Fibroblast of villous mesenchyme (primary cell): ENCODE measurements around the gene CTLA4. TPM values are rescaled to one million over a fixed set of nuclear protein-coding genes. Genes with fewer than 3 reads are reported as not detected.

Source experiments
- DNase-seq: peaks from one replicate; pipeline ENCODE4 v3.0.0-alpha.2; 2010; ENCODE audit warnings: low read depth
- H3K4me3 ChIP-seq: 2 replicates; pipeline ENCODE4 v1.5.1; 2011; ENCODE audit warnings: low read depth, mild to moderate bottlenecking, low read length
- CTCF ChIP-seq: IDR thresholded peaks from 2 replicates; pipeline ENCODE4 v1.5.1; 2012; ENCODE audit warnings: low read depth, mild to moderate bottlenecking, low read length; ENCODE audit not compliant: insufficient read depth
- total RNA-seq: library from RNA; depleted of rRNA; stranded (reverse); fragments of >200 nt; gene quantifications from 2 replicates; pipeline ENCODE4 v1.2.3, GENCODE V29; 2012

Gene CTLA4
- total RNA-seq, 1 donor, result not detected

GRCh38 chr2:203869223-203870042 lies 1.9 kb downstream of the CTLA4 start:
- no peak overlapping the region for H3K4me3 ChIP-seq
- no peak for TF ChIP-seq CTCF
- DNase-seq, result no peak

- no peak overlapping the region for H3K4me3 ChIP-seq
- TF ChIP-seq CTCF, result no peak
- no peak for DNase-seq
Observed at GRCh38 chr2:203870481-203870880, 2.9 kb downstream of the CTLA4 start.

- DNase-seq, result no peak
- no peak overlapping the region for H3K4me3 ChIP-seq
- no peak for TF ChIP-seq CTCF
Observed at GRCh38 chr2:203870941-203871340, 3.4 kb downstream of the CTLA4 start.

GRCh38 chr2:203871371-203871983 lies 3.9 kb downstream of the CTLA4 start:
- no peak overlapping the region for H3K4me3 ChIP-seq
- TF ChIP-seq CTCF, result no peak
- DNase-seq, result no peak

GRCh38 chr2:203873461-203873860 lies 5.9 kb downstream of the CTLA4 start:
- H3K4me3 ChIP-seq, result no peak overlapping the region
- no peak for DNase-seq
- no peak for TF ChIP-seq CTCF

- no peak for DNase-seq
- TF ChIP-seq CTCF, result no peak
- H3K4me3 ChIP-seq, result no peak overlapping the region
Observed at GRCh38 chr2:203873921-203874631, 6.5 kb downstream of the CTLA4 start.
